GM21576 (cell line): ENCODE data around the gene STIM2.
"Not testable (repeated sequence)": the region's sequence is repeated elsewhere in the genome, so short reads cannot be mapped to it uniquely, and the experiment has no call there.

Experiments used
- ATAC-seq: cut with Tn5 transposase; IDR thresholded peaks from one replicate; pipeline ENCODE4 v1.9.1; 2021; ENCODE audit warnings: mild to moderate bottlenecking, moderate library complexity; ENCODE audit not compliant: unreplicated experiment

STIM2 gene

GRCh38 chr4:26947318-26947717 lies 86.7 kb downstream of the STIM2 start:
- ATAC-seq: no peak

- no peak for ATAC-seq
Measured at GRCh38 chr4:26950446-26950845, 89.8 kb downstream of the STIM2 start.

- no peak for ATAC-seq
Measured at GRCh38 chr4:26952891-26953290, 92.2 kb downstream of the STIM2 start.

- ATAC-seq: no peak
Measured at GRCh38 chr4:26953366-26953765, 92.7 kb downstream of the STIM2 start.

- no peak for ATAC-seq
Measured at GRCh38 chr4:26953770-26954423, 93.3 kb downstream of the STIM2 start.

GRCh38 chr4:26955241-26955640 lies 94.6 kb downstream of the STIM2 start:
- ATAC-seq: no peak

GRCh38 chr4:26958925-26959653 lies 98.4 kb downstream of the STIM2 start:
- no peak for ATAC-seq

- no peak for ATAC-seq
Measured at GRCh38 chr4:26959654-26960047, 99.0 kb downstream of the STIM2 start.

- no peak for ATAC-seq
Measured at GRCh38 chr4:26962720-26963119, 102.1 kb downstream of the STIM2 start.

GRCh38 chr4:26964512-26964911 lies 103.9 kb downstream of the STIM2 start:
- no peak for ATAC-seq

GRCh38 chr4:26964994-26965393 lies 104.4 kb downstream of the STIM2 start:
- ATAC-seq: no peak

GRCh38 chr4:26975464-26976181 lies 115.0 kb downstream of the STIM2 start:
- ATAC-seq: not testable (repeated sequence)

GRCh38 chr4:26978387-26979053 lies 117.9 kb downstream of the STIM2 start:
- no peak for ATAC-seq

- no peak for ATAC-seq
Measured at GRCh38 chr4:26984896-26985295, 124.3 kb downstream of the STIM2 start.

GRCh38 chr4:26985873-26986272 lies 125.2 kb downstream of the STIM2 start:
- peak; percentile 92 for ATAC-seq

- no peak for ATAC-seq
Measured at GRCh38 chr4:26987191-26987590, 126.5 kb downstream of the STIM2 start.

- ATAC-seq: no peak
Measured at GRCh38 chr4:26991057-26991456, 130.4 kb downstream of the STIM2 start.

- ATAC-seq: peak; percentile 94
Measured at GRCh38 chr4:26992657-26993361, 132.2 kb downstream of the STIM2 start.

- no peak for ATAC-seq
Measured at GRCh38 chr4:26993539-26993938, 132.9 kb downstream of the STIM2 start.

- no peak for ATAC-seq
Measured at GRCh38 chr4:26993967-26994366, 133.3 kb downstream of the STIM2 start.

GRCh38 chr4:26995316-26995715 lies 134.7 kb downstream of the STIM2 start:
- ATAC-seq: no peak
